ENCODE measurements around the gene PITX3. TPM values are rescaled to one million over a fixed set of nuclear protein-coding genes. Genes with fewer than 3 reads are reported as not detected.
"Not testable (repeated sequence)": the region's sequence is repeated elsewhere in the genome, so short reads cannot be mapped to it uniquely, and the experiment has no call there.

PITX3 gene
- polyA plus RNA-seq, 1 donor = 24.1 TPM

DNA sequence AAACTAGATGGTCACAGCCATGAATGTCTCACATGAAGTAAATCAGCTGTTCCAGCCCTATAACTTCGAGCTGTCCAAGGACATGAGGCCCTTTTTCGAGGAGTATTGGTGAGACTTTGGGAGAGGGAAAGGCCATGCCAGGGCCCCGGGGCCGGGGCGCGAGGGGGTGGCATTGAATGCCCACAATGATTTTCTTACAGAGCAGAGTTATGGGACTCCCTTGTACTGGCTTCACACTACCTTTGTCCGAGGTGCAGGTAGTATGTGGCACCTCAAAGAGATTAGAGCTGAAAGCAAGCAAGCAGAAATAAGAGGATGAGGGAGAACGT, 14.8 kb downstream of the PITX3 start:
- DNase-seq (ENCODE audit: low read depth) = no peak

- DNase-seq (ENCODE audit: low read depth) = peak; percentile 88
Observed at GRCh38 chr10:102225646-102226541, 15.4 kb downstream of the PITX3 start, which contains the start of gene ELOVL3. TSS of gene ELOVL3 (plus strand) at chr10:102226299. CDS start at chr10:102226549, 250 bp downstream.

DNA sequence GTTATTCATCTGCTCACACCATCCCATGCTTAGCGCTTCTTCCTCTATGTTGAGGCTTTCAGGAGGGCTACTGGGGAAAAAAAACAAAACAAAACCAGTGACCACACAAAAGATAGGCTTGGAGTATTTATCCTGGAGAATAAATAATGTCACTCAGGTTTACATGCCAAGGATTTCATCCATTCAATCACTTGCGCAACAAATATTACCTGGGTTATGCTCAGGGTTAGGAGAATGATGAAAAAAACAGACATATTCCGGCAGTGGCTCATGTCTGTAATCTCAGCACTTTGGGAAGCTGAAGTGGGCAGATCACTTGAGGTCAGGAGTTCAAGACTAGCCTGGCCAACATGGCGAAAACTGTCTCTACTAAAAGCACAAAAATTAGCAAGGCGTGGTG, 18.5 kb downstream of the PITX3 start:
- no peak for DNase-seq (ENCODE audit: low read depth)

DNA sequence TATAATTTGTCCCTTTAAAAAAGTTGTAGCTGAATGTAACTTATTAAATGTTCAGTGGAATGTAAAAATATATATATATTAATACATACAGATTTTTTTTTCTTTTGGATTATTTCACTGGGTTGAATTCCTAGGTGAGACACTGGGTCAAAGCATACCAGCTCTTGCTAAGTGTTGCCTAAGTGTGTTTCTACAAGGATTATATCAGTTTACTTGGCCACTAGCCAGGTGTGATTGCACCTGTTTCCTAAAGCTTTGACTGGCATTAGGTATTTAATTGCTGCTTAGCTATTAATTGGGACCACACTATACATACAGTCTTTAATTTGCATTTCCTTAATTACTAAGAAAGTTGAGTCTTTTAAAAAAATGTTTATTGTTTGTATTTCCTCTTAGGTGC, 20.7 kb downstream of the PITX3 start:
- DNase-seq (ENCODE audit: low read depth) = no peak

DNA sequence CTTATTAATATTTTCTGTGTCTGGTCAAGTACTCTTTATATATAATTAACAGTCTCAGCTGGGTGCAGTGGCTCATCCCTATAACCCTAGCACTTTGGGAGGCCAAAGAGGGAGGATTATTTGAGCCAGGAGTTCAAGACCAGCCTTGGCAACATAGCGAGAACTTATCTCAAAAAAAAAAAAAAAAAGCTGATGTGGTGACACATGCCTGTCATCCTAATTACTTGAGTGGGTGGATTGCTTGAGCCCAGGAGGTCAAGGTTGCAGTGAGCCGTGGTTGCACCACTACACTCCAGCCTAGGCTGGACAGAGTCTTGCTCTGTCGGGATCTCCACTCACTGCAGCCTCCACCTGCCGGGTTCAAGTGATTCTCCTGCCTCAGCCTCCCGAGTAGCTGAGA, 21.9 kb downstream of the PITX3 start:
- DNase-seq (ENCODE audit: low read depth) = no peak

GRCh38 chr10:102213599-102213998, 27.7 kb downstream of the PITX3 start:
- DNase-seq (ENCODE audit: low read depth) = not testable (repeated sequence)

GRCh38 chr10:102211615-102212299, 29.6 kb downstream of the PITX3 start:
- no peak for DNase-seq (ENCODE audit: low read depth)

GRCh38 chr10:102208311-102209035, 32.8 kb downstream of the PITX3 start:
- DNase-seq (ENCODE audit: low read depth) = no peak

DNA sequence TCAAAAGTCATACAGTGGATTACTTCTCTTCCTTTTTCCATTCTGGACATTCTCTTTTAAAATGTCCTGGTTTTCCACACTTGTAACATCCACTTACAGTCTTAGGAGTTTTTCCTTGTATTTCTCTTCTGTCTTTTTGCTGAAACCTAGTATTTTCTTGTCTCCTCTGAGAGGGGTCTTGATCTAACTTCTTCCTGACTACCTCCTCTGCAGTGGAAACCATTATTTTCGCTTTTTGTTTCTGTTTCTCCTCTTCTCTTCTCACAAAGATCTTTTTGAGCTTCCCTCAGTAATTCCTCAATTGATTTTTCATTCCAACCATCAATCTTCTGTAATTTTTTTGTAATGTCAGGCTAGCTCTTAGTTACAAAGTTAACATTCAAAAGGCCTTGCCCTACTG, 38.9 kb downstream of the PITX3 start:
- DNase-seq (ENCODE audit: low read depth) = no peak

DNA sequence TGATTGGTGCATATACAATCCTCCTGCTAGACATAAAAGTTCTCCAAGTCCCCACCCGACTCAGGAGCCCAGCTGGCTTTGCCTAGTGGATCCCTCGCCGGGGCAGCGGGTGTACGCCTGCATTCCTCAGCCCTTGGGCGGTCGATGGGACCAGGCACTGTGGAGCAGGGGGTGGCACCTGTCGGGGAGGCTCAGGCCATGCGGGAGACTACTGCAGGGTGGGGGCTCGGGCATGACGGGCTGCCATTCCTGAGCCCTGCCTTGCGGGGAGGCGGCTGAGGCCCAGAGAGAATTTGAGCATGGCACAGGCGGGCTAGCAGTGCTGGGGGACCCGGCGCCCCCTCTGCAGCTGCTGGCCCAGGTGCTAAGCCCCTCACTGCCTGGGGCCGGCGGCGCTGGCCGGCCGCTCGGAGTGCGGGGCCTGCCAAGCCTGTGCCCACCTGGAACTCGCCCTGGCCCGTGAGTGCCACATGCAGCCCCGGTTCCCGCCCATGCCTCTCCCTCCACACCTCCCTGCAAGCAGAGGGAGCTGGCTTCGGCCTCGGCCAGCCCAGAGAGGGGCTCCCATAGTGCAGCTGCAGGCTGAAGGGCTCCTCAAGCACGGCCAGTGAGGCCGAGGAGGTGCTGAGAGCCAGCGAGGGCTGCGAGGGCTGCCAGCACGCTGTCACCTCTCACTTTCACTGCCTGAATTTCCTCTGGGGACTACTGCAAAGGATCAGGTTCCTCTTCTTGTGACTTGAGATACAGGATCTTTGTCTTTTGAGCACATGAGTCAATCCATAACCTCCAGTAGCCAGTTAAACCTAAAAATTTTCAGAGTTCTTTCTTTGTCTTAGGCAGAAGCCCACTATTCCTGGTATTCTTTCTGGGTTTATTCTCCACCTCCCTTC, 40.3 kb downstream of the PITX3 start:
- DNase-seq (ENCODE audit: low read depth) = no peak

DNA sequence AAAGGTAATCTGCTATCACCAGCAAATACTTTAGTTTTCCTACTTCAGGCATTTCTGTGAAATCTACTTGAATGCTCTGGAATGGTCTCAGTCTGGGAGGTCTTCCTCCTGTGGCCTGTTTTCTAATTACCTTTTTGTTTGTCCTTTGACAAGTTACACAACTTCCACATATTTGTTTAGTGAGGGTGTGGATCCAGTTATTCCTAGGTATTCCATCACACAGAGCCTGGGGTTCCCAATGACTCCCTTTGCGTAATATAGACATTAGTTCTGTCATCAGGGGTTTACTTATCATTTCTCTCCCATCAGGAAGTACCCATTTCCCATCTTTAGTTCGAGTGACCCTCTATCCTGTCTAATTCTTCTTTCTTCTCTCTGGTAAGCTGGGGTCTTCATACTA, 43.3 kb downstream of the PITX3 start:
- DNase-seq (ENCODE audit: low read depth) = no peak

DNA sequence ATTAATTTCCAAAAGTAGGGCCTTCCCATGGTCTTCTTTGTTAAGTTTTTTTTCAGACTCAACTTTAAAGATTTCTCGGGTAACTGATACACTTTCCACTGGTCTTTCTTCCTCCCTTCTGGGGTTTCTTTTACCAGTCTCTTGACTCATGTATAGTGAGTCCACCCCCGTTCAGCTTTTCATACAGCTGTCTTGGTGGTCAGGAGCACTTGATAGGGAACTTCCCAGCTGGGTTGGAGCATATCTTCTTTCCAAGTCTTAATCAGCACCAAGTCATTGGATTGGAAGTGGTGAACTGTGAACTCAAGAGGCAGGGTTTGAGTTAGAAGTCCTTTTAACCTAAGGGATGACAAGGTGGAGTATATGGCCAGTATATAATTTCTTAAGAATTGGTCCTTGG, 44.4 kb downstream of the PITX3 start:
- no peak for DNase-seq (ENCODE audit: low read depth)

- no peak for DNase-seq (ENCODE audit: low read depth)
Observed at GRCh38 chr10:102195296-102195870, 45.9 kb downstream of the PITX3 start.

- no peak for DNase-seq (ENCODE audit: low read depth)
Observed at GRCh38 chr10:102191956-102192355, 49.4 kb downstream of the PITX3 start.

DNA sequence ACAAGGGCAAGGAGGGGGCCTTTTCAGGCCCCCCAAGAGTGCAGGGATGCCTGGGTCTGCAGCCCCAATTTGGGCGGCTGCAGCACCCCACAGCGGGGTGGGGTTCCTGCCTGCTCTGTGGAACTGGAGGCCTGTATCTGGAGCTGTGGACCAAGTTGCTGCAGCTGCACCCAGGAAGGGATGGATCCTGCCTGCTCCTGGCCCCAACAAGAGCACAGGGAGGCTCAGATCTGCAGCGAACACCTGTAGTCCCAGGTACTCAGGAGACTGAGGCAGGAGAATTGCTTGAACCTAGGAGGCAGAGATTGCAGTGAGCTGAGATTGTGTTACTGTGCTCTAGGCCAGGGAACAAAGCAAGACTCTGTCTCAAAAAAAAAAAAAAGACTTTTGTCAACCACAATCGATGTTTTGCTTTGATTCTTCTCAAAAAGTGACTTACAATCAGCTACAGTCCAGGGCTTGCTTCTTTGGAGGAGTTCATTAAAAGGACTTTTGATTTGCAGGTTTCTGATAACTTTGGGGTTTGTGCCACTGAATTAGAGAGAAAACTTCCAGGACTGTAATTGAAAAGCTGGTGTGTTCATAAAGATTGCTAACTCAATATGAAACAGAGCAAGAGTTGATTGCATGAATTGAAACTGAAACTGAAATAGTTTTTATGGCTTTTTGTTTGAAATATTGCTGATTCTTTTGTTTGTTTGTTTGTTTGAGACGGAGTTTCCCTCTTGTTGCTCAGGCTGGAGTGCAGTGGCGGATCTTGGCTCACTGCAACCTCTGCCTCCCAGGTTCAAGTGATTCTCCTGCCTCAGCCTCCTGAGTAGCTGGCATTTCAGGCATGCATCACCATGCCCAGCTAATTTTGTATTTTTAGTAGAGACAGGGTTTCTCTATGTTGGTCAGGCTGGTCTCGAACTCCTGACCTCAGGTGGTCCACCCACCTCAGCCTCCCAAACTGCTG, 52.1 kb downstream of the PITX3 start:
- DNase-seq (ENCODE audit: low read depth) = not testable (repeated sequence)

- no peak for DNase-seq (ENCODE audit: low read depth)
Observed at GRCh38 chr10:102188298-102188940, 52.9 kb downstream of the PITX3 start.

DNA sequence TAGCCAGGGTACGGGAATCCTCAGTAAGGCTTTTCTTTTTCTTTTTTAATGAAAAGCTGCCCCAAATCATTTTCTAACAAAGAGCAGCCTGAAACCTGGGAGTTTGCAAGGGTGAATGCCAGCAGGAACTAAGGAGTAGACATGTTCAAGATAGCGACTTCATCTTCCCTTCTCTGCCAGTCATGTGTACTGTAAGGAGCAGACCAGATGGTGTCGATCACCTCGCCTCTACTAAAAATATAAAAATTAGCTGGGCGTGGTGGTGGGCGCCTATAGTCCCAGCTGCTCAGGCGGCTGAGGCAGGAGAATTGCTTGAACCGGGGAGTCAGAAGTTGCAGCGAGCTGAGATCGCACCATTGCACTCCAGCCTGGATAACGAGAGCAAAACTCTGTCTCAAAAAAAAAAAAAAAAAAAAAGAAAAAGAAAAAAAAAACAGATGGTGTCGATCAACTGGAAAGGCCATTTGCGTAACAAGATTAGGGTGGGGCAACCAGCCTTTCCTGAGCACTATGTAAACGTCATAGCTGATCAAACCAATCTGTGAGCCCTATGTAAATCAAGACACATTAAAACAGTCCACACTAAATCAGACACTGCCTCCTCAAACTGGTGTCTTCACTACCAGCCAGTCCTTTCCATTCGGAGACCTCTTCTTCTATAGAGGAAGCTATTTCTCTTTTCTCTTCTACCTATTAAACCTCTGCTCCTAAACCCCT, 55.3 kb downstream of the PITX3 start:
- DNase-seq (ENCODE audit: low read depth) = no peak

GRCh38 chr10:102185272-102185671, 56.0 kb downstream of the PITX3 start:
- no peak for DNase-seq (ENCODE audit: low read depth)

GRCh38 chr10:102184606-102185005, 56.7 kb downstream of the PITX3 start:
- no peak for DNase-seq (ENCODE audit: low read depth)

Measured in forelimb muscle (tissue), 1 donor.